Sciatic nerve (tissue), 2 donors: ENCODE data around the gene KCTD10. TPM values are rescaled to one million over a fixed set of nuclear protein-coding genes. Genes with fewer than 3 reads are reported as not detected.

Experiments used
- ATAC-seq: fragments of 200-7000 bp; cut with Tn5 transposase; one replicate; pipeline ENCODE4 v1.9.1; 2020; ENCODE audit warnings: mild to moderate bottlenecking, moderate library complexity
- DNase-seq: peaks from one replicate; pipeline ENCODE4 v3.0.0-alpha.2; 2020; ENCODE audit warnings: low spot score
- intact Hi-C: fragments of 100-400 bp; cut with DNase I; formaldehyde crosslinking; loops from one replicate; pipeline ENCODE4 v1.14.2; 2022
- total RNA-seq: library from RNA; stranded (reverse); fragmentation: NEBNext Ultra II Directional; extraction: Animal tissue kit (Norgen Biotek cat#: 25700); gene quantifications from one replicate; pipeline ENCODE4 v1.2.1, GENCODE V29; 2021
- donor health status: DM: no; HTN: no; CAD: no.
- donor health status: DM: no; HTN: no; CAD: no.

Gene KCTD10, protein sequence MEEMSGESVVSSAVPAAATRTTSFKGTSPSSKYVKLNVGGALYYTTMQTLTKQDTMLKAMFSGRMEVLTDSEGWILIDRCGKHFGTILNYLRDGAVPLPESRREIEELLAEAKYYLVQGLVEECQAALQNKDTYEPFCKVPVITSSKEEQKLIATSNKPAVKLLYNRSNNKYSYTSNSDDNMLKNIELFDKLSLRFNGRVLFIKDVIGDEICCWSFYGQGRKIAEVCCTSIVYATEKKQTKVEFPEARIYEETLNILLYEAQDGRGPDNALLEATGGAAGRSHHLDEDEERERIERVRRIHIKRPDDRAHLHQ
- 88.8 TPM for total RNA-seq

DNA sequence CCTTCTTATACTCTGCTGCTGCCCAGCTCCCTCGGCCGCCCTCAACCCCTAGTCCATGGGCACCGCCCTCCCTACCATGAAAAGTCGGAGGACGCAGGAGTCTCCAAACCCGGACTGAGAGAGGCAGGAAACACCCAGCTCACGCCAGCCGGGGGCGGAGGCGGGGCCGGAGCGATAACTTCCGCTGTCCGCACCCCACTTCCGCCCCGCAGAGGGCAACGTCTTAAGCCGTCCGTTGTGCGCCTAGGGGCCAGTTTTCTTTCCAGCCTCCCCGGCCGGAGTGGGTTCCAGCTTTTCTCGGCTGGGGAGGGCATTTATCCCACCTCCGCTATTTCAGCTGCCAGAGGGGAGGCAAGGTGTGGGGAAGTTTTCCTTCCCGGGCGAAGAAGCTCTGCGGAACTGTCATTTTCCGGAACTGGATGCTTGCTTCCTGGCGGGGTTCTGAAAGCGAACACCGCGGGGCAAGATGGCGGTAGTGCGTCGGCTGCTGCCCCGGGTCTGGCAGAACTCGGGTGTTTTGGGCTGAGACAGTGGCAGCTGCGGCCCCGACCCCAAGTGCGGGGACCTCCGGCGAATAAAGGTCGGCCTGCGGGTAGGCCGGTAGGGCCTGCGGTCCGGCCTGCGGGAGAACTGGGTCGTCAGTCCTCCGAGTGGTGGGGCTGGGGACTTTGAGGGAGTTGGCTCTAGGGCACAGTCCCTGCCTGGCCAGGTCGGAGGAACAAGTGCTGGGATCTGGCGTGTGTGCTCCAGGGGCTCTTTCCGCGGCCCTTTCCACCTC lies at the start of gene KCTD10, which contains the start of gene UBE3B:
KCTD10 (minus strand) TSS at position 116 of the 778 bp plus-strand sequence; CDS start at position 78, 38 bp downstream.
UBE3B (plus strand) TSS at position 450 of the 778 bp plus-strand sequence. CDS start 5,918 bp downstream, outside the sequence.
- peak; percentile 99 for ATAC-seq
- intact Hi-C loops, result no loop called here
- peak; percentile 94 for DNase-seq

- no peak for ATAC-seq
- DNase-seq, result no peak
- intact Hi-C loops, result no loop called here
Observed at GRCh38 chr12:109525279-109525585, 48.1 kb upstream of the KCTD10 start.

DNA sequence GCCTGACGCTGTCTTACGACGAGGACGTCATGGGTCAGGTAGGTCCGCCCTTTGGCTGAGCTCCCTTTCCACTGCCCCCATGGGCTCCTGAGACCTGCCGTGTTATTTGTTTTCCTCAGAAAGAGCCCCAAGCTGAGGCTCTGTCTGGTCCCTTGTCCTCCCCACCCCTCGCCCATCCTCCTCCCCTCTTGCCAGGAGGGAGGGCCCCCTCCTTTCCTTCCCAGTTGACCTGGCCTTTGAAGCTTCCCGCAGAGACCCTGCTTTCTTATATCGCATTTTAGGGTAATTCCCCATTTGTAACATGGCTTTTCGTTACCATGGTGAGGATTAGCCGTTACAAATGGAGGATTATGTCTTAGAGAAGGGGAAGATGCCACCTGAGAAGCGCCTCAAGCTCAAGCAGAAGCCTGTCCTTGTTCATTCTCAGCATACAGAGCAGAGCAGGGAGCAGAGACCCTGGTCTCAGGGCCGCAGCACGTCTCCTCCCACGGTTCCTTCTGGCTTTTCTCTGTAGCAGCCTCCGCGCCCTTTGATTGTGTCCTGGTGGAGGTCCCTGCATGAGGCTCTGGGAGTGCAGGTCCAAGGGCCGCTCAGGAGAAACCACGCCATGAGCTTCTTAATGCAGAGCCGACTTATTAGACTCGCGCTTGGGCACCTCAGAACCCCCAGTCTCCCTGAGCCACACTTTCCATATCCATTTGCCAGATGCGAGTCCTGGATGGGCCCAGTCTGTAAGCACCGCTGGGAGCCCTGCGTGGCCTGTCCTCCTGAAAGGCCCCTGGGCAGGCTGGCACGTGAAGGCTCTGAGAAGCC lies 47.6 kb upstream of the KCTD10 start:
- no peak for ATAC-seq
- intact Hi-C loops, result no loop called here
- no peak for DNase-seq

DNA sequence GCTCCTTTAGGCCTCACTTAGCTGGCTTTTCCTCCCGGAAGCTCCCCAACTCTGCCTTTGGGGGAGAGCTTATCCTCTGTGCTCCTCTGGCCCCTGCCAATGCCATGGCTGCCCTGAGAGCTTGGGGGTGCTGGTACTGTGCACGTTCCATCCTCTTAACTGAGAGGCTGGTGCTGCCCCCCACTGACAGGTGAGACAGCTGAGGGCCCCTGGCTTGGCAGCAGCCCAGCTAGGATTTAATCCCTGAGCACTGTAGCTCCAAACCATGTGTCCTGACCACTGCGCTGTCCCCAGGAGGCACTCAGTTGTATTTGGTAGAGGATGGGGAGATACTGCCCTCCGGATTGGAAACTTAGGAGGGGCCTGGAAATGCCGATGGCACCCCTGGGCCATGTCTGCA lies 46.4 kb upstream of the KCTD10 start:
- intact Hi-C loops, result no loop called here
- no peak for ATAC-seq
- no peak for DNase-seq

GRCh38 chr12:109523071-109523470 lies 46.0 kb upstream of the KCTD10 start:
- intact Hi-C loops, result no loop called here
- ATAC-seq (peak; percentile 25), DNase-seq (no peak)

DNA sequence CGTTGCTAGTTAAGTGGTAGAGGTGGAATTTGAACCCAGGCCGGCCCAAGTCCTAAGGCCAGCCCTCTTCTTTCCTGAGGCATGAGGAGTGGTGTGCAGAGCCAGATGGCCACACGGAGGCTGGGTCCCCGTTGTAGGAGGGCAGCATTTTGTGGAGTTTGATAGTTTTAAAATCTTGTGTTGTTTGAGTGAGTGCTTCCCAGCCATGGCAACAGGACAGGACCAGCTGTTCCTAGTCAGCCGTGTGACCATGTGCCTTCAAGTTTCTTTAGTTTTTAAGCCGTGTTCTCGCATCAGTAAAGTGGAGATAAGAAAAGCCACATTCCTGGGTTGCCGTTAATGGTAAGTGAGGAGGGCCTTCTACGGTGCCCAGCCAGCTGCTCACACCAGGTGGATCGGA lies 44.7 kb upstream of the KCTD10 start:
- DNase-seq (no peak), ATAC-seq (no peak)
- intact Hi-C loops, result no loop called here

DNA sequence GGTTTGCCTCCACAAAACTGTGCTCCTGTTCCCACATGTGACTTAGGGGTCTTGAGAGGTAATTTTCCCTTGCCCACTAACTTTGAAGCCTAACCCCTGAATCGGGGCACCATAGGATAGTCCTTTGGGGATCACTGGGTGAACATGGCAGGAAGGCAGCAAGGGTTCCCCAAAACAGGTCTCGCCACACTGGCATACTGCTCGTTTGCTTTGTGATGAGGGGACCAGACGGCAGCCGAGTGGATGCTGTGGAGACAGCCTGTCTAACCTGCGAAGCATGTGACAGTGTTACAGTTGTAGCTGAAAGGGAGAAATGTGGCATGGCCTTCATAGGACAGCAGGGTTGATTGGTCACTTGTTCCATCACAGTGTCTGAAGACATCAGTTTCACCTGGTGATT lies 42.7 kb upstream of the KCTD10 start:
- ATAC-seq (no peak), DNase-seq (no peak)
- intact Hi-C loops, result no loop called here

DNA sequence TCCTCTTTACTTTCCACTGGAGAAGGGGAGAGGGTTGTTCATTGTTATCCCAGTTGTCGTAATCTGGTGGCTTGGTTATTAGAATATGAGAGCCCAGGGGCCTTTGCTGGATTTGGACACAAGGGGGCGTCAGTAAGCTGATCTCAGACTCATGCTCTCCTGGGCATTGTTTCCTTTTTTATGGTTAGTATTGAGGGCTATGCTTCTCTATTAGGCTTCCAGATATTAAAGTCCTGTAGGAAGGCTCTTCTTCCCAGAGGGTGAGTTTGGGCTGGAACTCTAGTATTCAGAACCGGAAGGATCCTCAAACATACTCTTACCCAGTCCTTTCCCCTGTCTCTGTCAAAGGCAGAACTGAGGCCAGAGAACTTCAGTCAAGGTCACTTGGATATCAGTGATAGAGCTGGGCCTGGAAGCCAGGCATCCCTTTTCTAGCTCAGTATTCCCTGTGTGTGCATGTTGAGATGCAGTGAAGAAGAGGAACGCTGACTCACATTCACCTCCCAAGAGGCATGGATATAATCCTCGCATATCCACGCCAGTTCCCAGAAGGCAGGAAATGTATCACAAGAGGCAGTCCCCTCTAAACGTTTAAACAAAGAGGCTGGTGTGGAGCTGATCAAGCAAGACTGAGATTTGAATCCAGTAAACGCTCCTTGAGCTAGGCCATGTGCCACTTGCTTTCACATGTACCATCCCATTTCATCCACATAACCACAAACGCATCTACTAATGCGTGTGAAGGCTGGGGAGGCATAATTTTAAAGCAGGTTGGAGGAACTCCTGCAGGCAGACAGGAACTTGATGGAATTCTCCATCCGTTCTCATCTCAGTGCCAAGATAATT lies 41.9 kb upstream of the KCTD10 start:
- intact Hi-C loops, result no loop called here
- ATAC-seq (peak; percentile 64), DNase-seq (peak; percentile 78)

DNA sequence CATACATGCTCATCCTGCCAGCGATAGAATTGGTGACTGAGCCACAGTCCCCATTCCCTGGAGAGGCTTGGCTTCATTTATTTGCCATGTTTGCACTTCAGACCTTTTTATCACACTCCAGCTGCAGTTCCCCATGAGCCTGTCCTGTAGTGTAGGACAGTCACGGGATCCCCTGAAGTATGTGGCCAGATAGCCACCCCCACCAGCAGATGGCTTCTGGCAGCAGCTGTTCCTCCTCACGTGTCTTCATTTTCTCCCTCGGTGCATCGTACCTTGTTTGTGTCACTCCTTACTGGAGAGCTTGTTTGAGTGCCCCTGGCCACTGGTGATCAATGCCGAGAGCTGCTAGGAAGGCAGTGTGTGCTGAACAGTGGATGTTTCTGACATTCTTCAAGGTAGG lies 40.5 kb upstream of the KCTD10 start:
- intact Hi-C loops, result no loop called here
- no peak for DNase-seq
- ATAC-seq, result no peak

DNA sequence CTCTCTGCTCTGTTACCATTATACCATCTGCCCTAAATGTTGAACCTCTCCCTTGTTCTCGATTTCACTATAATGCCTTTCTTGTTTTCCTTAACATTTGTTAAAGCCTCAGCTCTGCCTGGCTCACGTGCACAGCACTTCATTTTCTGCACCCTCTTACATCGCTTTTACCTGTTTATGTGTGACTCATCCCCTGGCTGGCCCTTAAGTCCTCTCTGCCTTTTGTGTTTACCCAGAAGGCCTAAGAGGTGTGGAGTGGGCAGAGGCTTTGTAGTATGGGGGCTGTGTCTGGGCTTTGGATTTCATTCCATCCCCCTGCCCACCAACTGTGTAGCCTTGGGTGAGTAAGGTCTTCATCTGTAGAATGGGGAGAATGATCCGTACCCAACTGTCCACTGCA lies 36.9 kb upstream of the KCTD10 start:
- intact Hi-C loops, result no loop called here
- DNase-seq (no peak), ATAC-seq (no peak)

DNA sequence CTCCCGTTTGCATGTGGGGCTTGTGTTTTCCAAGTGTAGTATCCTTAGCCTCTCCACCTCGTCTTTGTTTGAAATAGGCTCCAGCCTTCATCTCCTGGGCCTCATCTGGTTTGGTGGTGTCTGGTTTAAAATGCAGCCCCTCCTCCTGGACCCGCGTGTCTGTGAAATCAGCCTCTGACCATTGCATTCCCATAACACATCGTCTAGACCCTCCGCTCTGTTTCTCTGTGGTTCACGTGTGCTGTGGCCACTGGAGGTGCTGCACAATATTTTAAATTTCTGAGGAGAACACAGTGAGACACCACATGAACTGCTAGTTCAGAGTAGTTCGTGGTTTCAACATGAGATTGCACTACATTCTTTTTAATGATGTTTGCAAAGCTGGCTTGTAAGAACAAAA lies 36.0 kb upstream of the KCTD10 start:
- intact Hi-C loops, result no loop called here
- no peak for ATAC-seq
- no peak for DNase-seq

GRCh38 chr12:109512608-109513007 lies 35.5 kb upstream of the KCTD10 start:
- intact Hi-C loops, result no loop called here
- ATAC-seq, result no peak
- no peak for DNase-seq

DNA sequence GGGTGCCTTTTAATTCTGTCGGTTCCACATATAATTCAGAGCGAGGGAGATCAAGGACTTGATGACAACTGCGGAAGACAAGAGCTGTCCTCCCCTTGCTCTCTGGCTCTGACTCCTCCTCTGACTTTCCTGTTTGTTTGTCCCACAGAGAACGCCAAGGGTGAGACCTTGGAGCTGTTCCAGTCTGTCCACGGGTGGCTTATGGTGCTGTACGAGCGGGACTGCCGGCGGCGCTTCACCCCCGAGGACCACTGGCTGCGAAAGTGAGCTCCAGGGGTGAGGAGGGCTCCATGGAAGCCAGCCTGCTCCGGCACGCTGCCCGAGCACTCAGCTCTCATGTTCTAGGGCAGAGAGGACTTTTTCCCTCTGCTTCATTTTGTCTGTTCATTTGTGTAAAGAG lies 33.1 kb upstream of the KCTD10 start:
- no peak for DNase-seq
- intact Hi-C loops, result no loop called here
- ATAC-seq, result no peak

GRCh38 chr12:109504068-109504467 lies 27.0 kb upstream of the KCTD10 start:
- intact Hi-C loops, result no loop called here
- DNase-seq, result no peak
- no peak for ATAC-seq

GRCh38 chr12:109503611-109504010 lies 26.5 kb upstream of the KCTD10 start:
- intact Hi-C loops, result no loop called here
- ATAC-seq, result no peak
- DNase-seq, result no peak

DNA sequence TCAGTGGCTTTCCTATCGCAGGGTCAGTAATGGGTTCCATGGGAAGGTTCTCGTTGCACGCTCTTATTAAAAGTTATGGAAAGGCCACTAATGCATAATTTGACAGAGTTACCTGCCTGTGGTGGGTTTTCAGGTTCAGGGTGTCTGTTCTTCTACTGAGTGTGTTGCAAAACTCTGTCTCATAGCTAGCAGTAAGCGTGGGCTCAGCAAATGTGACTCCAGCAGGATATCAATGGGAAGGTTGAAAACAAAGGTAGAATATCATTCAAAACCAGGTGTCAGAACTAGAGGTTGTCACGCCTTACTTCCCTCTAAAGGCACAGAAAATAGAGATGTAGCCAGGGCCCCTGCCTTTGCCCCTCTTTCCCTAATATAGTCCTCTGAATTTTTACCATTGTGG lies 25.2 kb upstream of the KCTD10 start:
- DNase-seq (no peak), ATAC-seq (no peak)
- intact Hi-C loops, result no loop called here

GRCh38 chr12:109501299-109501698 lies 24.2 kb upstream of the KCTD10 start:
- DNase-seq (no peak), ATAC-seq (no peak)
- intact Hi-C loops, result no loop called here

GRCh38 chr12:109500406-109501185 lies 23.5 kb upstream of the KCTD10 start:
- no peak for DNase-seq
- ATAC-seq, result no peak
- intact Hi-C loops, result no loop called here
